Dedifferentiated amniotic fluid mesenchymal stem cell (primary cell): ENCODE measurements around the gene PLXNA3.
"Not testable (repeated sequence)": the region's sequence is repeated elsewhere in the genome, so short reads cannot be mapped to it uniquely, and the experiment has no call there.

Experiments
- DNase-seq: peaks from one replicate; pipeline ENCODE4 v3.0.0-alpha.2; 2016; ENCODE audit errors: extremely low spot score

PLXNA3 gene

GRCh38 chrX:154501423-154501822 lies 43.3 kb downstream of the PLXNA3 start:
- DNase-seq, result not testable (repeated sequence)

DNA sequence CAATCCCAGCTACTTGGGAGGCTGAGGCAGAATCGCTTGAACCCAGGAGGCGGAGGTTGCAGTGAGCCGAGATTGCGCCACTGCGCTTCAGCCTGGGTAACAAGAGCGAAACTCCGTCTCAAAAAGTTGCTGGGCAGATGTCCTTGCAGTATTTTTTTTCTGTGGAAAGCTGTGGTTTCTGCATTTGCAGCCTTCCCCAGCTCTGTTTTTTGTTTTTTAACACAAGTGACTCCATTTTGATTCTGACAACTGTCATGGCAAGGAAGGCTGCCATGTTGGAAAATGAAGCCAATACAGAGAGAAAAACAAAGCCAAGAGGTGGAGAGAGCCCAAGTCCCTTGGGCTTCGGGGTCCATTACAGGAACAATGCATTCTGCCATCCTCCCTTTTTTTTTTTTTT lies 44.0 kb downstream of the PLXNA3 start:
- no peak for DNase-seq

GRCh38 chrX:154502989-154503388 lies 44.9 kb downstream of the PLXNA3 start:
- DNase-seq, result no peak

- DNase-seq, result no peak
Measured at GRCh38 chrX:154505734-154506133, 47.7 kb downstream of the PLXNA3 start.

GRCh38 chrX:154506483-154507332 lies 48.6 kb downstream of the PLXNA3 start:
- DNase-seq, result no peak

DNA sequence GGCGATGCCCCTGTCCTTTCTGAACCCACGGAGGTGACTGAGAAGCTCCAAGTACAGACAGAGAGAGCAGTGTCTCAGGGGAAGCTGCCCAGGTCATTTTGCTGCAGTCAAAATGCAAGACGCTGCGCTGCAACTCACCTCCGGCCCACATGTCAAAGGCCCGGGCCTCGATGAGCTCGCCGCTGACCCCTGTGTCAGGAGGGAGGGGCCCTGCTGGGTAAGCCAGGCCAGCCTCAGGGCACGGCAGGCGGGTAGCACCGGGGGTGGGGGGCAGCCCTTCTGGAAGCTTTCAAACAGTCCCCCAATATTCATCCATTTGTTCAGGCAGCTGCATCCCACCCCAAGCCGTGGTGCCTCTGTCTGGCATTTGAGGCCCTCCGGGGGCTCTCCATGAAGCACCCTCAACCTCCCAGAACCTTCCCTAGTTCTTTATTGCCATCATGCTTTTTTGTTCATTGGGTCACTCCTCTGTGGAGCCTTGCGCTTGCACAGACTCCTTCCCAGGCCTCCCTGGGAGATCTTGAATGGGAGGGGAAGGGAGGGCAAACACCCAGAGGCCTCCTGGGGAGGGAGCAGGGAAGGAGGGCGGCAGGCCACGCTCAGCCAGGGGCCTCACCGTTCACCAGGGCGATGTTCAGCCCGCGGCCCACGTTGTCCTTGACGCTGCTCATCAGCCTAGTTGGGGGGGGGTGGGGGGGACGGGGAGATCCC lies 49.7 kb downstream of the PLXNA3 start:
- DNase-seq, result no peak

- DNase-seq, result no peak
Measured at GRCh38 chrX:154508384-154508745, 50.3 kb downstream of the PLXNA3 start.

GRCh38 chrX:154509455-154509854 lies 51.4 kb downstream of the PLXNA3 start:
- DNase-seq, result no peak

GRCh38 chrX:154511761-154512160 lies 53.7 kb downstream of the PLXNA3 start:
- DNase-seq, result no peak

DNA sequence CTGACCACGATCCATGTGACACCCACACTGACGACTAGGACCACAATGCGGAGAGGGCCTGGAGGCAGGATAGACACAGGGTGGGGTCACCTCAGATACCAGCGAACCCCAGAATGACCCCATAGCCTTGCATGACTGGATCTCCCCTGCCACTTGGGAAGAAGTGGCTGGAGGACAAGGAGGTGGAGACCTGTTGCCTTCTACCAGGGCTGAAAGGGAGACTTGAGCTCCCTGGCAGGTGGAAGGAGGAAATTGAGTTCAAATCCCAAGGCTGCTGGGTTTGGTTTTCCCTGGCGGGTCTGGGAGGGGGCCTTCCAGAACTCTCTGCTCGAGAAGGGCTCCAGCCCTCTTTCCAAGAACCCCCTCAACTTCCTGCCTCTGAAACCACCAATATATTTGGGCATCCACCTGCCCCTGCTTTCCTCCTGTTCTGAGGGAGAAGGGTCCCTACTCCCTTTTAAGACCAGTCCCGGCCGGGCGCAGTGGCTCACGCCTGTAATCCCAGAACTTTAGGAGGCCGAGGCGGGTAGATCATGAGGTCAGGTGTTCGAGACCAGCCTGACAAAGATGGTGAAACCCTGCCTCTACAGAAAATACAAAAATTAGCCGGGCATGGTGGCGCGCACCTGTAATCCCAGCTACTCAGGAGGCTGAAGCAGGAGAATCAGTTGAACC lies 54.9 kb downstream of the PLXNA3 start:
- no peak for DNase-seq

DNA sequence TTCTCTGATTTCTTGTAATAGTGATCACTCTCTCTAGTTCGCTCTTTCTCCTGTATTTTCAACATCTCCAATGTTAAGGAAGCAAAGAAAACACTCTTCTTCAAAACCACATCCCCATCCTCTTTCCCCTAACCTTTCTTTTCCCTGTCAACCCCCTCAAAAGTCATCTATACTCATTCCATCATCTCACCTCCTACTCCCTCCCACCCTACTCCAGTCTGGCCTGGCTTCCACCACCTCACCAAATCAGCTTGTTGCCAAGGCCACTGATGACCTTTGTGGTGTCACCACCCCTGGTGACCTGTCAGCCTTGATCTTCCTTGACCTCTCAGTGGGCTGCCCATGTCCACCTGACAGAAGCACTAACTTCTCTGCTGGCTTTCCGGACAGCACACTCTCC lies 55.6 kb downstream of the PLXNA3 start:
- no peak for DNase-seq

- no peak for DNase-seq
Measured at GRCh38 chrX:154515090-154515965, 57.2 kb downstream of the PLXNA3 start.

- peak; percentile 65 for DNase-seq
Measured at GRCh38 chrX:154515966-154516655, 58.0 kb downstream of the PLXNA3 start, which contains the start of gene FAM3A. Gene FAM3A (minus strand): TSS chrX:154516232. CDS start chrX:154515772, 460 bp downstream.

- no peak for DNase-seq
Measured at GRCh38 chrX:154516656-154517100, 58.6 kb downstream of the PLXNA3 start.

DNA sequence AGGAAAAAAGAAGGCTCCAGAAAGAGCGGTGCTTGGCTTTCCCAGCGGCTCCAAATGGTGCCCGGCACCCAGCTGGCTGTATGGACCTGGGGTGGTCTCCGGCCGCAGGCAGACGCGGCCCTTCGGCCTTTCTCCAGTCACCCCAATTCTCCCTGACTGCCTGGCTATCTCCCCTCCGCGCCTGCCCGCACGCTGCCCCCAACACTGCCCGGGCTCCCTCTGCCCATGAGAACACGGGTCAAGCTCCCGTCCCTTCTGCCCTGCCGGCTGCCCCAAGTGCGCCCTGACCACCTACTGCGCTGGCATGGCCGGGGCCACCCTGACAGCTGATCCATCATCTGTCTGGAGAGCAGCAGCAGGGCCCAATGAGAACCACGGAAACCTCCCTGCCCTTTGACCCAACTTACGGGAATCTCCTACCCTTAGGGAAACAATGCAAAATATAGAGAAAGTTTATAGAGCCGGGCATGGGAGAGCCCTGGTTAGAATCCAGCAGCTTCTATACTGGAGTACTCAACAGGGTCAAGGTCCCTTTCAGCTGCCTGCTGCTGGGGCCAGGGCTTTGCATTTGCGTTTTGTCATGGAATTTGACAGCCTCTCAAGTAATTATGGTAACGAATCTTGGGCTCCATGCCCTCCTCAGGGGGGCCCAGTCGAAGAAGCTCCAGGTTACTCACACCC lies 59.2 kb downstream of the PLXNA3 start:
- no peak for DNase-seq

- DNase-seq, result no peak
Measured at GRCh38 chrX:154519389-154519788, 61.3 kb downstream of the PLXNA3 start.

DNA sequence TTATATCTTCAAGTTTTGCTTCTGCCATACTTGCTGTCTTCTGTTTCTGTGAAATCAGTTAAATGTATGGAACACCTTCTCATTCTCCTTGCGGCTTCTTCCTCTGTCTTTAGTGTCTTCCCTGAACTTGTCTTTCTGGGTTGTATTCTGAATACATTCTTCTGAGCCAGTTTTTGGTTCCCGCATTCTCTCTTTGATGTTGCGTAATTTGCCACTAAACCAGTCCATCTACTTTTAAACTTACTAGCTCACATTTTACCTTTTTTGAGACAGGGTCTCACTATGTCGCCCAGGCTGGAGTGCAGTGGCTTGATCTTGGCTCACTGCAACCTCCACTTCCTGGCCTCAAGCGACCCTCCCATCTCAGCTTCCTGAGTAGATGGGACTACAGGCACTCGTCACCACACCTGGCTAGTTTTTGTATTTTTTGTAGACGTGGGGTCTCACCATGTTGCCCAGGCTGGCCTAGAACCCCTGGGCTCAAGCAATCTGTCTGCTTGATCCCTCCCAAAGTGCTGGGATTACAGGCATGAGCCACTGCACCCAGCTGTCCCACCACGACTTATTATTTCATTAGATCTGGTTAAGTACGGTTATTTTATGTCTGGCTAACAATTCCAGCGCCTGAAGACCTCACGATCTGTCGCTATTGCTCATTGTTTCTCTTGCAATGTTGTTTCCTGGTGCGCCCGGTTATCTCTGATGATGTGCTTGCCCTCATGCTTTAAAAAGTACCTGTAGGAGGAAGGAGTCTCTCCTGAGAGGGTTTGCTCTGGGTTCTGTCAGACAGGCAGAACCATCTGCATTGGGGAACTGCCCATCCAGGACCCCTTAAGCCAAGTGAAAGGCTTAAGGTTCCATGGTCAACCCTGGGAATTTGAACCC lies 67.8 kb downstream of the PLXNA3 start:
- no peak for DNase-seq

DNA sequence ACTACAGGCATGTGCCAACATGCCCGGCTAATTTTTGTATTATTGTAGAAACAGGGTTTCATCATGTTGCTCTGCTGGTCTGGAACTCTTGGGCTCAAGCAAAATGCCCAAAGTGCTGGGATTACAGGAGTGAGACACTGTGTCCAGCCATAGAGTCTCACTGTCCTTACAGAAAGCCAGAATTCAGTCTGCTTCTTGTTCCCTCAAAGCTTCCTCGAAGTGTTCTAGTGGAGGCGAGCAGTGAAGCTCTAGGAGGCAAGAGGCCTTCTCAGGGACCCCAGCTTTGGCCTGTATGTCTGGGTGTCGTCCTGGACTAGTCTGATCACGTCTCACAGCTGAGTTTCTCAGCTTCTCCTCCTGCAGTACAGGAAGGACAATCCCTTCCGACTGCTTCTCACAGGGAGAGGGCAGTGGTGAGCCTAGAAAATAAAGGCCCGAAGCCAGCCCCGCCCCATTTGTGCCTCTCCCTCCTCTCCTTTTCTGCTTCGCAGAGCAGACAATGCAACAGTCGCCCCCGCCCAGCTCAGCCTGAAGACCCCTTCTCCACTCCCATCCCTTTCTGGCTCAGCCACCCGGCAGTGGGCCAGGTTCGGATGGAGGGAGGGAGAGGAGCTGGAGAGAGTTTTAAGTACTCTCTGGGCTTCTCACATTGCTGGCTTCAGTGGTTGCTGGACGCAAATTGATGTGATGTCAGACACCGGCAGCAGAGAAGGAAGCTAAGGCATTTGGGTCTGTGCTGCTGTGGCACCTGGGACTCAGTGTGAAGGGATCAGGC lies 69.0 kb downstream of the PLXNA3 start:
- DNase-seq, result peak; percentile 75
